A549 (cell line): ENCODE data around the gene TRMT61A.

Experiments
- CHD4 ChIP-seq: fragments of 200-600 bp; sonication (generic); IDR thresholded peaks from 2 replicates; pipeline ENCODE4 v1.6.1; 2016; ENCODE audit warnings: antibody characterized with exemption, mild to moderate bottlenecking, borderline replicate concordance
- EP300 ChIP-seq, 2 experiments: fragments of >200 bp; sonication (Bioruptor Twin); formaldehyde crosslinking; IDR thresholded peaks; 2 replicates in 1 of 2; 3 replicates in 1 of 2; pipeline ENCODE4 v1.6.1; 2016 to 2017
- JUNB ChIP-seq: fragments of >200 bp; sonication (Bioruptor Twin); formaldehyde crosslinking; IDR thresholded peaks from 2 replicates; pipeline ENCODE4 v1.6.1; 2016
- MYC ChIP-seq: IDR thresholded peaks from 2 replicates; pipeline ENCODE4 v1.6.1; 2012; ENCODE audit warnings: mild to moderate bottlenecking, inconsistent platforms, low read length, improper control_type of control experiment, borderline replicate concordance
- NPAS2 ChIP-seq: fragments of 250-450 bp; sonication (Bioruptor Pico); IDR thresholded peaks from 2 replicates; pipeline ENCODE4 v1.8.0; 2022; ENCODE audit warnings: mild to moderate bottlenecking, moderate library complexity, borderline replicate concordance
- PHF8 ChIP-seq: fragments of 200-600 bp; sonication (generic); IDR thresholded peaks from 2 replicates; pipeline ENCODE4 v1.6.1; 2016; ENCODE audit warnings: low read depth, mild to moderate bottlenecking, antibody characterized with exemption, moderate library complexity, borderline replicate concordance
- POLR2A ChIP-seq: IDR thresholded peaks from 2 replicates; pipeline ENCODE4 v1.6.1; 2012; ENCODE audit warnings: mild to moderate bottlenecking, low read length
- RAD21 ChIP-seq, 2 experiments: fragments of >200 bp in 1 of 2; sonication (Bioruptor Twin) in 1 of 2; formaldehyde crosslinking in 1 of 2; IDR thresholded peaks in 1 of 2; conservative IDR thresholded peaks in 1 of 2; 2 replicates in 1 of 2; 3 replicates in 1 of 2; pipeline ENCODE4 v1.6.1; 2012 to 2018; ENCODE audit warnings: inconsistent platforms in 1 of 2
- TF ChIP-seq, protein P1 (sequence below): fragments of 150-350 bp; IDR thresholded peaks from 2 replicates; pipeline ENCODE4 v1.6.1; 2014; ENCODE audit warnings: low read depth, mild to moderate bottlenecking, low read length
- TF ChIP-seq, protein P2 (sequence below): fragments of >200 bp; sonication (Bioruptor Twin); formaldehyde crosslinking; IDR thresholded peaks from 3 replicates; pipeline ENCODE4 v1.5.1; 2016
- TF ChIP-seq, protein P3 (sequence below): IDR thresholded peaks from 2 replicates; pipeline ENCODE4 v1.6.1; 2012
- TF ChIP-seq, protein P4 (sequence below): fragments of 200-600 bp; sonication (generic); IDR thresholded peaks from 2 replicates; pipeline ENCODE4 v1.6.1; 2016; ENCODE audit warnings: antibody characterized with exemption, mild to moderate bottlenecking, moderate library complexity

DNA sequence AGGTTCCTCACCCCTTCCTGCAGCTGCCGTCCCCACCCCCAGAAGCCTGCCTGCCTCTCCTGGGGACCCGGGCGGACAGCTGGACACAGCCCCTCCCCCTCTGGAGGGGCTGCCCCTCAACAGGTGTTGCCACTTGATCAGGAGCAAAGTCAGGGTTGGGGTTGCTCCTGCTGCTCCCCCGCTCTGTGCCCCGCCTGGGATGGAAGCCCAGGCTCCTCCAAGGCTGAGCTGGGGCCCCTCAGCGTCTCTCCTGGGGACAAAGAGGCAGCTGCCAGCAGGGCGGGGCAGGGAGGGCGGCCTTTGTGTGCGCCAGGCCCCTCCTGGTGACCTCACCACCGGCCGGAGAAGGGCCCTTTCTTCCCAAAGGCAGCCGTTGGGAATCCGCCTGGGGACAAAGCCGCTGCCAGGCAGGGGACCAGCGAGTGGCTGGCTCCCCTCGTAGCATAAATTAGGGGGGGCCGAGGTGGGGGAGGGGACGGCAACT, 13.7 kb downstream of the TRMT61A start:
- TF ChIP-seq, protein P1, sequence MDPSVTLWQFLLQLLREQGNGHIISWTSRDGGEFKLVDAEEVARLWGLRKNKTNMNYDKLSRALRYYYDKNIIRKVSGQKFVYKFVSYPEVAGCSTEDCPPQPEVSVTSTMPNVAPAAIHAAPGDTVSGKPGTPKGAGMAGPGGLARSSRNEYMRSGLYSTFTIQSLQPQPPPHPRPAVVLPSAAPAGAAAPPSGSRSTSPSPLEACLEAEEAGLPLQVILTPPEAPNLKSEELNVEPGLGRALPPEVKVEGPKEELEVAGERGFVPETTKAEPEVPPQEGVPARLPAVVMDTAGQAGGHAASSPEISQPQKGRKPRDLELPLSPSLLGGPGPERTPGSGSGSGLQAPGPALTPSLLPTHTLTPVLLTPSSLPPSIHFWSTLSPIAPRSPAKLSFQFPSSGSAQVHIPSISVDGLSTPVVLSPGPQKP = no peak
- TF ChIP-seq RAD21 (conservative IDR thresholded peaks at IDR 0.05 in 1 of 2, IDR thresholded peaks at IDR 0.05 in 1 of 2) (no peak), CHD4 (no peak), POLR2A (no peak), JUNB (no peak), MYC (no peak), EP300 (IDR thresholded peaks at IDR 0.05) (no peak), NPAS2 (CRISPR knock-in tag) (no peak), PHF8 (no peak)
- TF ChIP-seq, protein P2, sequence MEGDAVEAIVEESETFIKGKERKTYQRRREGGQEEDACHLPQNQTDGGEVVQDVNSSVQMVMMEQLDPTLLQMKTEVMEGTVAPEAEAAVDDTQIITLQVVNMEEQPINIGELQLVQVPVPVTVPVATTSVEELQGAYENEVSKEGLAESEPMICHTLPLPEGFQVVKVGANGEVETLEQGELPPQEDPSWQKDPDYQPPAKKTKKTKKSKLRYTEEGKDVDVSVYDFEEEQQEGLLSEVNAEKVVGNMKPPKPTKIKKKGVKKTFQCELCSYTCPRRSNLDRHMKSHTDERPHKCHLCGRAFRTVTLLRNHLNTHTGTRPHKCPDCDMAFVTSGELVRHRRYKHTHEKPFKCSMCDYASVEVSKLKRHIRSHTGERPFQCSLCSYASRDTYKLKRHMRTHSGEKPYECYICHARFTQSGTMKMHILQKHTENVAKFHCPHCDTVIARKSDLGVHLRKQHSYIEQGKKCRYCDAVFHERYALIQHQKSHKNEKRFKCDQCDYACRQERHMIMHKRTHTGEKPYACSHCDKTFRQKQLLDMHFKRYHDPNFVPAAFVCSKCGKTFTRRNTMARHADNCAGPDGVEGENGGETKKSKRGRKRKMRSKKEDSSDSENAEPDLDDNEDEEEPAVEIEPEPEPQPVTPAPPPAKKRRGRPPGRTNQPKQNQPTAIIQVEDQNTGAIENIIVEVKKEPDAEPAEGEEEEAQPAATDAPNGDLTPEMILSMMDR = no peak
- TF ChIP-seq, protein P3, sequence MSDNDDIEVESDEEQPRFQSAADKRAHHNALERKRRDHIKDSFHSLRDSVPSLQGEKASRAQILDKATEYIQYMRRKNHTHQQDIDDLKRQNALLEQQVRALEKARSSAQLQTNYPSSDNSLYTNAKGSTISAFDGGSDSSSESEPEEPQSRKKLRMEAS = no peak
- TF ChIP-seq, protein P4, sequence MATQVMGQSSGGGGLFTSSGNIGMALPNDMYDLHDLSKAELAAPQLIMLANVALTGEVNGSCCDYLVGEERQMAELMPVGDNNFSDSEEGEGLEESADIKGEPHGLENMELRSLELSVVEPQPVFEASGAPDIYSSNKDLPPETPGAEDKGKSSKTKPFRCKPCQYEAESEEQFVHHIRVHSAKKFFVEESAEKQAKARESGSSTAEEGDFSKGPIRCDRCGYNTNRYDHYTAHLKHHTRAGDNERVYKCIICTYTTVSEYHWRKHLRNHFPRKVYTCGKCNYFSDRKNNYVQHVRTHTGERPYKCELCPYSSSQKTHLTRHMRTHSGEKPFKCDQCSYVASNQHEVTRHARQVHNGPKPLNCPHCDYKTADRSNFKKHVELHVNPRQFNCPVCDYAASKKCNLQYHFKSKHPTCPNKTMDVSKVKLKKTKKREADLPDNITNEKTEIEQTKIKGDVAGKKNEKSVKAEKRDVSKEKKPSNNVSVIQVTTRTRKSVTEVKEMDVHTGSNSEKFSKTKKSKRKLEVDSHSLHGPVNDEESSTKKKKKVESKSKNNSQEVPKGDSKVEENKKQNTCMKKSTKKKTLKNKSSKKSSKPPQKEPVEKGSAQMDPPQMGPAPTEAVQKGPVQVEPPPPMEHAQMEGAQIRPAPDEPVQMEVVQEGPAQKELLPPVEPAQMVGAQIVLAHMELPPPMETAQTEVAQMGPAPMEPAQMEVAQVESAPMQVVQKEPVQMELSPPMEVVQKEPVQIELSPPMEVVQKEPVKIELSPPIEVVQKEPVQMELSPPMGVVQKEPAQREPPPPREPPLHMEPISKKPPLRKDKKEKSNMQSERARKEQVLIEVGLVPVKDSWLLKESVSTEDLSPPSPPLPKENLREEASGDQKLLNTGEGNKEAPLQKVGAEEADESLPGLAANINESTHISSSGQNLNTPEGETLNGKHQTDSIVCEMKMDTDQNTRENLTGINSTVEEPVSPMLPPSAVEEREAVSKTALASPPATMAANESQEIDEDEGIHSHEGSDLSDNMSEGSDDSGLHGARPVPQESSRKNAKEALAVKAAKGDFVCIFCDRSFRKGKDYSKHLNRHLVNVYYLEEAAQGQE = no peak
